Caco-2 (cell line): ENCODE data around the gene RPS6KA5. TPM values are rescaled to one million over a fixed set of nuclear protein-coding genes. Genes with fewer than 3 reads are reported as not detected.

Source experiments
- BruUV-seq: library from RNA; stranded (reverse); fragments of 400-500 nt; replicated peaks from 2 replicates; lab custom pipeline; 2021; lab: Mats Ljungman, UMichigan
- CTCF ChIA-PET: fragments of 300-600 bp; sonication (Branson Sonifier 250); formaldehyde crosslinking; loops from one replicate; lab custom pipeline; 2022; ENCODE audit warnings: antibody characterized with exemption; lab: Charles Lee
- POLR2A ChIA-PET: fragments of 300-600 bp; sonication (Branson Sonifier 250); formaldehyde crosslinking; loops from one replicate; lab custom pipeline; 2022; ENCODE audit warnings: antibody characterized with exemption; lab: Charles Lee
- DNase-seq, 2 experiments: peaks; one replicate each; pipeline versions ENCODE4 v3.0.0 to v3.0.0-alpha.2; 2020 to 2022
- H3K27me3 ChIP-seq: replicated peaks from 2 replicates; pipeline ENCODE4 v1.6.0; 2011; ENCODE audit warnings: low read length; ENCODE audit not compliant: control insufficient read depth, insufficient read depth
- H3K36me3 ChIP-seq: 2 replicates; pipeline ENCODE4 v1.5.1; 2011; ENCODE audit warnings: low read length; ENCODE audit not compliant: control insufficient read depth, insufficient read depth
- H3K4me1 ChIP-seq: fragments of 250-450 bp; sonication (Bioruptor Pico); 2 replicates; pipeline ENCODE4 v1.5.1; 2020; ENCODE audit warnings: mild to moderate bottlenecking
- H3K4me3 ChIP-seq: 2 replicates; pipeline ENCODE4 v1.5.1; 2011; ENCODE audit warnings: low read depth, mild to moderate bottlenecking, control low read depth, low read length
- H3K9me3 ChIP-seq: fragments of 250-450 bp; sonication (Bioruptor Pico); 2 replicates; pipeline ENCODE4 v1.5.1; 2020; ENCODE audit warnings: mild to moderate bottlenecking, moderate library complexity
- H3K27ac Mint-ChIP-seq: one replicate; pipeline ENCODE4 v1.8.0; 2022; ENCODE audit warnings: mixed read lengths; ENCODE audit not compliant: unreplicated experiment
- H3K27me3 Mint-ChIP-seq: one replicate; pipeline ENCODE4 v1.8.0; 2022; ENCODE audit warnings: mixed read lengths; ENCODE audit not compliant: insufficient read depth, unreplicated experiment
- H3K36me3 Mint-ChIP-seq: one replicate; pipeline ENCODE4 v1.8.0; 2022; ENCODE audit warnings: mild to moderate bottlenecking, mixed read lengths; ENCODE audit not compliant: insufficient read depth, unreplicated experiment
- H3K4me1 Mint-ChIP-seq: one replicate; pipeline ENCODE4 v1.8.0; 2022; ENCODE audit warnings: low read depth, mixed read lengths; ENCODE audit not compliant: unreplicated experiment
- H3K4me3 Mint-ChIP-seq: one replicate; pipeline ENCODE4 v1.8.0; 2022; ENCODE audit warnings: mild to moderate bottlenecking, moderate library complexity, mixed read lengths; ENCODE audit not compliant: unreplicated experiment
- H3K9me3 Mint-ChIP-seq: one replicate; pipeline ENCODE4 v1.8.0; 2022; ENCODE audit warnings: mixed read lengths; ENCODE audit not compliant: unreplicated experiment
- intact Hi-C: fragments of 100-400 bp; cut with micrococcal nuclease; formaldehyde crosslinking; loops from one replicate; pipeline ENCODE4 v1.10.0; 2022; ENCODE audit not compliant: unreplicated experiment
- total RNA-seq: library from RNA; stranded (reverse); gene quantifications from 2 replicates; pipeline ENCODE4 v1.2.3, GENCODE V29; 2022
- TF ChIP-seq, protein P1 (sequence below), 2 experiments: fragments of 200-600 bp in 1 of 2; IDR thresholded peaks; 1 replicate in 1 of 2; 2 replicates in 1 of 2; pipeline versions ENCODE4 v1.5.1 to v1.8.0; 2011 to 2022; ENCODE audit warnings: antibody characterized with exemption in 1 of 2, control low read depth in 1 of 2, inconsistent platforms in 1 of 2, low read depth in 1 of 2, low read length in 1 of 2, mild to moderate bottlenecking in 1 of 2, moderate library complexity in 1 of 2; ENCODE audit not compliant: insufficient read depth in 1 of 2, severe bottlenecking in 1 of 2, unreplicated experiment in 1 of 2

RPS6KA5 gene
- total RNA-seq, 1 experiment from 2014 or later: 5.7 TPM

DNA sequence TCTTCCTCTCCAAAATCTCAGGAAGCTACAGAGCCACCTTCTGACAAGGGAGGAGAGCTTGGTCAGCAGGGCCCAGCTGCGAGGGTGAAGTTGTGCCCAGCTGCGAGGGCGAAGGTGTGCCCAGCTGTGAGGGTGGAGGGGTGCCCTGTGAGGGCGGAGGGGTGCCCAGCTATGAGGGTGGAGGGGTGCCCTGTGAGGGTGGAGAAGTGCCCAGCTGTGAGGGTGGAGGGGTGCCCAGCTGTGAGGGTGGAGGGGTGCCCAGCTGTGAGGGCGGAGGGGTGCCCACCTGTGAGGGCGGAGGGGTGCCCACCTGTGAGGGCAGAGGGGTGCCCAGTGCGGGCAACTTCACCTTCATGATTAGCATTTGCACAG, 223.8 kb downstream of the RPS6KA5 start:
- Histone ChIP-seq H3K9me3 (no peaks in the 10 kb centered on the region), H3K27me3 (no peaks in the 10 kb centered on the region), H3K36me3 (no peaks in the 10 kb centered on the region), H3K4me1 (no peaks in the 10 kb centered on the region), H3K4me3 (no peak overlapping the region)
- POLR2A ChIA-PET: no interaction called here
- Mint-ChIP-seq H3K27me3 (peaks cover 2% of the 10 kb centered on the region), H3K27ac (no peak overlapping the region), H3K9me3 (no peaks in the 10 kb centered on the region), H3K36me3 (no peaks in the 10 kb centered on the region), H3K4me1 (no peaks in the 10 kb centered on the region), H3K4me3 (no peak overlapping the region)
- no TSS peak for BruUV-seq
- intact Hi-C loops: no loop called here
- no peak for DNase-seq
- CTCF ChIA-PET: no interaction called here
- TF ChIP-seq, protein P1, sequence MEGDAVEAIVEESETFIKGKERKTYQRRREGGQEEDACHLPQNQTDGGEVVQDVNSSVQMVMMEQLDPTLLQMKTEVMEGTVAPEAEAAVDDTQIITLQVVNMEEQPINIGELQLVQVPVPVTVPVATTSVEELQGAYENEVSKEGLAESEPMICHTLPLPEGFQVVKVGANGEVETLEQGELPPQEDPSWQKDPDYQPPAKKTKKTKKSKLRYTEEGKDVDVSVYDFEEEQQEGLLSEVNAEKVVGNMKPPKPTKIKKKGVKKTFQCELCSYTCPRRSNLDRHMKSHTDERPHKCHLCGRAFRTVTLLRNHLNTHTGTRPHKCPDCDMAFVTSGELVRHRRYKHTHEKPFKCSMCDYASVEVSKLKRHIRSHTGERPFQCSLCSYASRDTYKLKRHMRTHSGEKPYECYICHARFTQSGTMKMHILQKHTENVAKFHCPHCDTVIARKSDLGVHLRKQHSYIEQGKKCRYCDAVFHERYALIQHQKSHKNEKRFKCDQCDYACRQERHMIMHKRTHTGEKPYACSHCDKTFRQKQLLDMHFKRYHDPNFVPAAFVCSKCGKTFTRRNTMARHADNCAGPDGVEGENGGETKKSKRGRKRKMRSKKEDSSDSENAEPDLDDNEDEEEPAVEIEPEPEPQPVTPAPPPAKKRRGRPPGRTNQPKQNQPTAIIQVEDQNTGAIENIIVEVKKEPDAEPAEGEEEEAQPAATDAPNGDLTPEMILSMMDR (IDR thresholded peaks at IDR 0.05; ENCODE audit: insufficient read depth in 1 of 2, low read depth in 1 of 2, low read length in 1 of 2, severe bottlenecking in 1 of 2, unreplicated experiment in 1 of 2): no peak

DNA sequence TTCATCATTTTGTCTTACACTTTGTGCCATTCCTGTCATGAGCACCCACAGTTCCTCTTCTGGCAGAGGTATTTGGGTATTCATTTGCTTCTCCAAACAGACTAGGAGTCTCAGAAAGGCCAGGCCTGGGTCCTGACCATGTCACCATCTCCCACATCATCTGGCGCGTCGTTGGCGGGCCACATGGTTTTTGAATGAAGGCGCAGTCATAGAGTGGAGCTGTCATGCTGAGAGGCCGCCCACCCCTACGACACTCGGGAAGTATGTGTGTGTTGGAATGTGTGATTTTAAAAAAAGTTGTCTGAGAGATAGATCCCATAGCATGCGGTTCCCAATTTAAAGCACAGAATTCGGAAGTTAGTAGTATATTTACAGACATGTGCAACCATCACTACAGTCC, 228.6 kb downstream of the RPS6KA5 start:
- Mint-ChIP-seq H3K4me1 (no peaks in the 10 kb centered on the region), H3K27ac (no peak overlapping the region), H3K4me3 (no peak overlapping the region), H3K27me3 (peaks cover 3% of the 10 kb centered on the region), H3K36me3 (peaks cover 10% of the 10 kb centered on the region), H3K9me3 (no peaks in the 10 kb centered on the region)
- Histone ChIP-seq H3K4me1 (peaks cover 4% of the 10 kb centered on the region; the same call in 1 of the 2 replicates), H3K9me3 (no peaks in the 10 kb centered on the region), H3K36me3 (no peaks in the 10 kb centered on the region), H3K4me3 (no peak overlapping the region), H3K27me3 (no peaks in the 10 kb centered on the region)
- TF ChIP-seq, protein P1 (IDR thresholded peaks at IDR 0.05; ENCODE audit: insufficient read depth in 1 of 2, low read depth in 1 of 2, low read length in 1 of 2, severe bottlenecking in 1 of 2, unreplicated experiment in 1 of 2): no peak
- ChIA-PET CTCF (no interaction called here), POLR2A (no interaction called here)
- intact Hi-C loops: no loop called here
- no peak for DNase-seq
- no TSS peak for BruUV-seq

DNA sequence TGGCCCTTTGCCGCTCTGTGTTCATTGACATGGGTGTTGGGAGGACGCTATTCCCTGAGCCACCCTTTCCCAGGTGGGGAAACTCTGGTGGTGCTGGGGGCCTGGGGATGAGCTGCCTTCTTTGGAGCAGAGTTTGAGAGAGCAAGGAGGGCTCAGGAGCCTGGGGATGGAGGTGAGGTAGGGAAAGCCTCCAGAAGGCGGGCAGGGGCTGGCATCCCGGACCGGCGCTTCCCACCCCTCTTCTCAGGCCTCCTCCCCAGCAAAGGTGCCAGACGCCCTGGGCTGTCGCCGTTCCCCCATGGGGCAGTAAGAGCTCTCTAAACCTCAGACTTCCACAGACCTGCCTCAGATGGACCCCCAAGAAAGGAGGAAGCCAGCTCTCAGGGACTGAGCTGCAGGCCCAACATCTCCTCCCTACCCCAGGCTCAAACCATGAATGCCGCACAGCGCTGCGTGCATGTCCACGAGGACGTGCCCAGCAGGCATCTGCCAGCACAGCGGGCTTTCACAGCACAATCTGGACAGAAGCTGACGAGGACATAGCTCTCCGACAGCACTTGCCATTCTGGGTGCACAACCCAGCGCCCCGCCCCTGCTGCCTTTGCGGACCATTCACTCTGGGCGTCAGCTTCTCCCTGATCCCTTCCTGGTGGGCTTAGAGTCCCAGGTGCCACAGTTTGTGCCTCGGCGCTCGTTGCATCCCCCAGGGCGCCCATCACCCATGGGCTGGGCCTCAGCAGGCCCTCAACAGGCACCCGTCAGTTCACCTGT, 229.3 kb downstream of the RPS6KA5 start:
- POLR2A ChIA-PET: no interaction called here
- Mint-ChIP-seq H3K4me3 (no peak overlapping the region), H3K36me3 (peaks cover 11% of the 10 kb centered on the region), H3K27ac (no peak overlapping the region), H3K4me1 (no peaks in the 10 kb centered on the region), H3K27me3 (peaks cover 3% of the 10 kb centered on the region), H3K9me3 (no peaks in the 10 kb centered on the region)
- Histone ChIP-seq H3K27me3 (no peaks in the 10 kb centered on the region), H3K4me1 (peaks cover 4% of the 10 kb centered on the region; the same call in 1 of the 2 replicates), H3K4me3 (no peak overlapping the region), H3K9me3 (no peaks in the 10 kb centered on the region), H3K36me3 (no peaks in the 10 kb centered on the region)
- CTCF ChIA-PET: no interaction called here
- BruUV-seq: no TSS peak
- DNase-seq: no peak
- intact Hi-C loops: no loop called here
- TF ChIP-seq, protein P1 (IDR thresholded peaks at IDR 0.05; ENCODE audit: insufficient read depth in 1 of 2, low read depth in 1 of 2, low read length in 1 of 2, severe bottlenecking in 1 of 2, unreplicated experiment in 1 of 2): no peak
